Urothelium cell line (cell line): ENCODE data around the gene TPM2.
"Not testable (repeated sequence)": the region's sequence is repeated elsewhere in the genome, so short reads cannot be mapped to it uniquely, and the experiment has no call there.

Experiments
- DNase-seq: peaks from one replicate; pipeline ENCODE4 v3.0.0; 2011; ENCODE audit warnings: low spot score, mixed read lengths
- FAIRE-seq: peaks from 2 replicates; lab custom pipeline; 2011; peaks lifted over from hg19 to GRCh38; lab: Jason Lieb, UNC

The TPM2 gene

GRCh38 chr9:35638751-35639150 is 51.0 kb downstream of the TPM2 start:
- not testable (repeated sequence) for FAIRE-seq

GRCh38 chr9:35637427-35637955 is 52.2 kb downstream of the TPM2 start:
- not testable (repeated sequence) for FAIRE-seq, DNase-seq

More at GRCh38 chr9:35638751-35639150, 51.0 kb downstream of the TPM2 start:
- not testable (repeated sequence) for DNase-seq

- not testable (repeated sequence) for DNase-seq, FAIRE-seq
Observed at GRCh38 chr9:35636877-35637246, 52.9 kb downstream of the TPM2 start.

DNA sequence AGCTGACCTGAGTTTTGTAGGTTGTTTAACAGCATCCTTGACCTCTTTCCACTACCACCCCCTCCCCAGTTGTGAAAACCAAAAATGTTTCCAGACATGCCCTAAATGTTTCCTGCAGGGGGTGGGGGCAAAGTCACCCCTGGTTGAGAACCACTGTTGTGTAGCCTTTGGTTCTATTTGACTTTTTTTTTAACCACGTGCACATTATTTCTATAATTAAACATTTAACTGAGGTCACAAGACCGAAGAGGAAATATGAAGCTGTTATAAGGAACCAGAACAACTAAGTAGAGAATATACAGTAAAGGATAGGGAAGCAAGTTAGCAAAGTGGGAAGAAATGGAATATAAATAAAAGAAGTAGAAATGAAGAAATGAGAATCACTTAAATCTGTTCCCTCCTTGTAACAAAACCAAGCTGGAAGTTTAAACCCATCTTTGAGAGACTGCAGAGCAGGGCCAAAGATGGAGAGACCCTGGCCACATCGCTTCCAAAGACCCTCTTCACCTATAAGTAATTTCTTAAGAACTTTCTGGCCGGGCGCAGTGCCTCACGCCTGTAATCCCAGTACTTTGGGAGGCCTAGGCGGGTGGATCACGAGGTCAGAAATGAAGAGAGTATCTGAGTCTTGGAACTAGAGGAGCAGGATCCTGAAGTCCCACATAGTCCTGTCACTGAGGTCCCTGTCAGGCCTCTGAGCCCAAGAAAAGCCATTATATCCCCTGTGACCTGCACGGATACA is 53.4 kb downstream of the TPM2 start:
- DNase-seq (no peak), FAIRE-seq (no peak)

GRCh38 chr9:35635730-35636129 is 54.0 kb downstream of the TPM2 start:
- no peak for DNase-seq
- no peak for FAIRE-seq
